K562 (cell line): ENCODE data around the gene GABPB2. TPM values are rescaled to one million over a fixed set of nuclear protein-coding genes. Genes with fewer than 3 reads are reported as not detected.

Source experiments
- HLTF ChIP-seq: fragments of 450-650 bp; IDR thresholded peaks from 2 replicates; pipeline ENCODE4 v1.6.1; 2016
- MAX ChIP-seq: sonication (generic); formaldehyde crosslinking; IDR thresholded peaks from 2 replicates; pipeline ENCODE4 v1.9.0; 2022; ENCODE audit warnings: mild to moderate bottlenecking, missing genetic modification reagents
- MEF2D ChIP-seq: conservative IDR thresholded peaks from 2 replicates; pipeline ENCODE4 v1.6.1; 2016; ENCODE audit warnings: low read depth, missing genetic modification characterization, missing compliant biosample characterization
- NFXL1 ChIP-seq: fragments of 450-650 bp; formaldehyde crosslinking; IDR thresholded peaks from 2 replicates; pipeline ENCODE4 v1.4.0; 2021; ENCODE audit warnings: mild to moderate bottlenecking
- POLR2AphosphoS2 ChIP-seq: IDR thresholded peaks from 2 replicates; pipeline ENCODE4 v1.6.1; 2012; ENCODE audit warnings: low read length, improper control_type of control experiment
- PRPF4 ChIP-seq: fragments of 200-400 bp; formaldehyde crosslinking; IDR thresholded peaks from one replicate; pipeline ENCODE4 v1.6.1; 2017; ENCODE audit warnings: low read length, low read depth, mild to moderate bottlenecking; ENCODE audit not compliant: insufficient read depth, poor library complexity, severe bottlenecking
- PTTG1 ChIP-seq: fragments of 450-650 bp; IDR thresholded peaks from 2 replicates; pipeline ENCODE4 v1.6.1; 2016; ENCODE audit warnings: low read depth, mild to moderate bottlenecking, missing genetic modification characterization, missing compliant biosample characterization
- RBM15 ChIP-seq: fragments of 200-400 bp; formaldehyde crosslinking; IDR thresholded peaks from 2 replicates; pipeline ENCODE4 v1.6.1; 2018; ENCODE audit warnings: mild to moderate bottlenecking, low read length, moderate library complexity; ENCODE audit not compliant: insufficient read depth
- SAFB ChIP-seq: fragments of 200-400 bp; formaldehyde crosslinking; IDR thresholded peaks from 2 replicates; pipeline ENCODE4 v1.6.1; 2017; ENCODE audit warnings: low read depth, low read length, borderline replicate concordance
- ZBED1 ChIP-seq: IDR thresholded peaks from 2 replicates; pipeline ENCODE4 v1.6.1; 2014
- ZBTB40 ChIP-seq, 2 experiments: fragments of 450-650 bp in 1 of 2; sonication (generic) in 1 of 2; formaldehyde crosslinking in 1 of 2; IDR thresholded peaks; 2 replicates each; pipeline versions ENCODE4 v1.7.1 to v1.9.0; 2016 to 2022; ENCODE audit warnings: inconsistent platforms in 1 of 2, mild to moderate bottlenecking in 1 of 2, missing genetic modification reagents in 1 of 2
- ZBTB5 ChIP-seq: fragments of 450-650 bp; IDR thresholded peaks from 2 replicates; pipeline ENCODE4 v1.6.1; 2017; ENCODE audit warnings: antibody characterized with exemption
- ZNF24 ChIP-seq: fragments of 450-650 bp; IDR thresholded peaks from 2 replicates; pipeline ENCODE4 v1.6.1; 2016
- ZNF655 ChIP-seq: fragments of 250-450 bp; sonication (Bioruptor Pico); IDR thresholded peaks from 2 replicates; pipeline ENCODE4 v1.5.0; 2021
- ZNF668 ChIP-seq: fragments of 250-450 bp; sonication (Bioruptor Pico); IDR thresholded peaks from 2 replicates; pipeline ENCODE4 v1.8.0; 2022; ENCODE audit warnings: mild to moderate bottlenecking, inconsistent platforms
- polyA plus RNA-seq, 8 experiments: library from polyadenylated mRNA; depleted of rRNA in 4 of 8; stranded (reverse) in 5 of 8; unstranded in 3 of 8; fragments of >200 nt; fragmentation: Nextera tagmentation in 2 of 8; fragmentation: Illumina TruSeq in 1 of 8; extraction: Ambion mirVana in 2 of 8; extraction: Trizol in 1 of 8; gene quantifications; 2 replicates each; pipeline versions ENCODE4 v1.2.1 to v1.2.3, GENCODE V29; 2011 to 2014; ENCODE audit warnings: inconsistent platforms in 1 of 8, missing spikeins in 1 of 8
- total RNA-seq, 7 experiments: library from RNA; depleted of rRNA in 6 of 7; stranded (reverse); fragments of >200 nt in 6 of 7; fragmentation: Illumina TruSeq in 2 of 7; extraction: Trizol in 2 of 7; gene quantifications; 2 replicates each; pipeline versions ENCODE4 v1.2.1 to v1.2.3, GENCODE V29; 2011 to 2021; ENCODE audit warnings: low replicate concordance in 1 of 7

GABPB2 gene
- total and polyA plus RNA-seq, 9 of the 15 experiments (the other 6 are each of a cell fraction or from before 2014, with no cell fraction given), result 2.2 to 13.3 (median 6.1) TPM

- peak; percentile 85 for TF ChIP-seq ZBTB40 (IDR thresholded peaks at IDR 0.05)
- no peak for TF ChIP-seq ZBTB40 (CRISPR knock-in tag; IDR thresholded peaks at IDR 0.05)
- TF ChIP-seq PRPF4, result no peak
- no peak; the same call in 1 of the 2 replicates for TF ChIP-seq HLTF
- TF ChIP-seq POLR2AphosphoS2, result peak; percentile 75
- TF ChIP-seq RBM15, result no peak
- TF ChIP-seq NFXL1 (CRISPR knock-in tag), result no peak
- no peak for TF ChIP-seq MEF2D (tag)
- TF ChIP-seq MAX (CRISPR knock-in tag), result peak; percentile 75
- peak; percentile 77; the same call in 1 of the 2 replicates for TF ChIP-seq ZBED1
- TF ChIP-seq SAFB, result 0 out of 2 replicates have a peak, but pooled peaks have one; percentile 46
- no peak for TF ChIP-seq ZBTB5
- no peak for TF ChIP-seq ZNF24
- TF ChIP-seq ZNF668 (CRISPR knock-in tag), result no peak
- no peak for TF ChIP-seq PTTG1
- TF ChIP-seq ZNF655, result no peak
These were observed 11.2 kb upstream of the GABPB2 start, which contains the start of gene CDC42SE1 (continued) for GRCh38 chr1:151059109-151060006.
